ENCODE results near the gene COLEC11.
"Not testable (repeated sequence)": the region's sequence is repeated elsewhere in the genome, so short reads cannot be mapped to it uniquely, and the experiment has no call there.

The COLEC11 gene

DNA sequence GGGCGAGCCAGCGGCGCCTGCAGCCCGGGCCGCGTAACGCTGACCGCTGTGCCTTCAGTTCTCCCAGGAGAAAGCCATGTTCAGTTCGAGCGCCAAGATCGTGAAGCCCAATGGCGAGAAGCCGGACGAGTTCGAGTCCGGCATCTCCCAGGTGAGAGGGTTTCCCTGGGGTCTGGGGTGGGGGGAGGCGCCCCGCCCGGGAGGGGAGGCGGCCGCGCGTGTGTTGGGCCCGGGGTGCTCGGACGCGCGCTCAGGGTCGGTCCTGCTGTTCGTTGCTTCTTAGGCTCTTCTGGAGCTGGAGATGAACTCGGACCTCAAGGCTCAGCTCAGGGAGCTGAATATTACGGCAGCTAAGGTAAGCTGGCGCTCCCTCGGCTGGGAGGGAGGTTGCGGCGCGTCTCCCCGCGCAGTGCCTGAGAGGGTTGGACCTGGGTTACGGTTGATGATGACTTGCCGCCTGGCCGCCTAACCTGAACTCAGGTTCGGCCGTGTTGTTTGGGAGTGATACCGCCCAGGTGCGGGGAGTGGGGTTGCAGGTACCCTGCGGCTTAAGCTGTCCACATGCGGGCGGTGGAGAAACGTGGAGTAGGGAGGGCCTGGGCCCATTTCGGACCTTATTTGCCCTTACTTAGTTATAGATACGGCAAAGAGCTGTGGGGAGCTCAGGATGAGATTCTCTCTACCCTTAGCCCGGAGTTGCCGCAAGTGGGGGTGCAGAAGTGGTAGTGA is 19.2 kb upstream of the COLEC11 start:
- H3K4me3 ChIP-seq (replicated peaks; ENCODE audit: low read depth, low read length): peak overlapping the region; percentile 80
- no peak for DNase-seq (ENCODE audit: low read depth)
- TF ChIP-seq CTCF (IDR thresholded peaks at IDR 0.05; ENCODE audit: low read length, missing control alignments): no peak

DNA sequence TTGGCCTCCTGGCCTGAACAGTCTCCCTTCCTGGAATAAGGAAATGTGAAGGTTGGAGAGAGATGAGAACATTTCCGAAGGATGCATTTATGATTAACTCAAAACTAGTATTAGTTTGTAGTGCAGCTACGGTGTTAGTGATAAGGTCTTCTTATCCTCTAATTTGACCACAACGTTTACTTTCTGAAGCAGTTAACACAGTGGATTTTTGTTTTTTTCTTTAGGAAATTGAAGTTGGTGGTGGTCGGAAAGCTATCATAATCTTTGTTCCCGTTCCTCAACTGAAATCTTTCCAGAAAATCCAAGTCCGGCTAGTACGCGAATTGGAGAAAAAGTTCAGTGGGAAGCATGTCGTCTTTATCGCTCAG is 18.7 kb upstream of the COLEC11 start:
- DNase-seq (ENCODE audit: low read depth): not testable (repeated sequence)
- H3K4me3 ChIP-seq (replicated peaks; ENCODE audit: low read depth, low read length): peak overlapping the region; percentile 80

DNA sequence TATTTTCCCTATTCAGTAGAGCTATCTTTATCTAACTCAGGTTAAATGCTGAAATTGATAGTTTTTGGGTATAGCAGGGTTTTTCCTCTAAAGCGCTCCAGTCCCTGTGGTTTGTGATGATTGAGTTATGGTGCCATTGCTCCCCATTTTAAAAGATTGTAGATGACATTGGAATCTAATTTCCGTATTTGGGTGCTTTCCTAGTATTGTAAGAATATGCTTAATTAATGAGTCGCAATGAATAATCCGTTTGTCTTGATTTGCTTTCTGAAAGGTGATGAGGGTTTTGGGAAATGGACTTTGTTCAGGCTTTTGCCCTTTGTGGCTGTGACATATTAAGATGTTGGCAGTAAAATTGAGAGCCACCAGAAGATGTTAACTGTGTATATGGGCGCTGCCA is 15.9 kb upstream of the COLEC11 start:
- peak overlapping the region; percentile 27 for H3K4me3 ChIP-seq (replicated peaks; ENCODE audit: low read depth, low read length)
- no peak for DNase-seq (ENCODE audit: low read depth)

DNA sequence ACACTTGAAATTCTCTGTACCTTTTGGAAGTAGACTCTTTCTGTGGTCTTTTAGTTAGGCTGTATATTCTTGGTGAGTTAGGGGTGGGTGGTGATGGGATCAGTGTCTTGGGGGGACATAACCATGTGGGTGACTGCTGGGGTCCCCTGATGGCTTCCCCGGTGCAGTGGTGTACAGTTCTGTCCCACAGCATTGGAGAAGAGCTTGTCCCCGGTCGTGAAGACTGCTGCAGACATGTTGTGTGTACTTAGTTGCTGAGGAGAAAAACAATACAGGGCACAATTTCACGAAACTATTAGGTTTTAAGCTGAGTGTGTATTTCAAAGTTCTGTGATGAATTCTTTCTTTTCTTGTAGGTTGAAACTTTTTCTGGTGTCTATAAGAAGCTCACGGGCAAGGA is 14.5 kb upstream of the COLEC11 start:
- no peak for DNase-seq (ENCODE audit: low read depth)
- TF ChIP-seq CTCF (IDR thresholded peaks at IDR 0.05; ENCODE audit: low read length, missing control alignments): no peak
- H3K4me3 ChIP-seq (replicated peaks; ENCODE audit: low read depth, low read length): no peak overlapping the region

More for the DNA sequence above, 15.9 kb upstream of the COLEC11 start:
- TF ChIP-seq CTCF (IDR thresholded peaks at IDR 0.05; ENCODE audit: low read length, missing control alignments): no peak

DNA sequence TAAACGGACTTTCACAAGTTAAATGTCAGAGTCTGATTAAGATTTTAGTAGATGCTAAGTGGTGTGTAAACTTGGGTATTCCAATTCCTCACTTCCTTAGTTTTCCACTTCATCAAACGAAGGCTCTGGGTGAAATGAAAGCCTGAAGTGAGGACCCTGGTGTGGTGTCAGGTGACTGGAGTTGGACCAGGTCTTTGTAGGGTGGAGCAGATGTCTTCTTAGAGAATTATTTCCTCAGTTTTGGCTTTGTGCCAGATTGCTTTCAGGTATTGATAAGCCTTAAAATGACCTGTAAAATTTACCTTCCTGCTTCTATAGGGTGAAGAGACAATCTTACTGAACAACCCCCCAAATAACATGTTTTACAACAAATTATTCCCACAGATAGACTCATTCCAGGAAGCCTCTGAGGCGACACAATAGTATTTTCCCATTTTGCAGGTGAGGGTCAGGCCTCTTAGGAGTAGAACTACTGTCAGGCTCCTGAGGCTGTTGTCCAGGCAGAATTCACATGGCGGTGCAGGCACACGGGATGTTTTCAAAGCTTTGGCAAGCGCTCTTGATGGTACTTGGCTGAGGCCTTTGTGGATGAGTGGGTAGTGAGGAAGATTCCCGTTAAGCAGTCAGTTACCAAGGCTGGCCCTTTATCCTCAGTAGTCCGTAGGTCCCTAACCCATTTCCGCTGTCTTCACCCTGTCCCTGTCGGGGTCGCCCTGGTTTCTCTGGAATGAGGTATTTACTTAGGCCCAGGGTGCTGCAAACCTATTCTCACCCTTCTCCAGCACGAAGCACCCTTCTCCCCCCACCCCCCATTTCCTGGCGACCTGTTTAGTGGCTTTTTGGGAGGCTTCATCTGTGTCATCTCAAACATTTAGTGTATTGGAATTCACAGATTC is 13.3 kb upstream of the COLEC11 start:
- no peak for DNase-seq (ENCODE audit: low read depth)
- TF ChIP-seq CTCF (IDR thresholded peaks at IDR 0.05; ENCODE audit: low read length, missing control alignments): no peak

DNA sequence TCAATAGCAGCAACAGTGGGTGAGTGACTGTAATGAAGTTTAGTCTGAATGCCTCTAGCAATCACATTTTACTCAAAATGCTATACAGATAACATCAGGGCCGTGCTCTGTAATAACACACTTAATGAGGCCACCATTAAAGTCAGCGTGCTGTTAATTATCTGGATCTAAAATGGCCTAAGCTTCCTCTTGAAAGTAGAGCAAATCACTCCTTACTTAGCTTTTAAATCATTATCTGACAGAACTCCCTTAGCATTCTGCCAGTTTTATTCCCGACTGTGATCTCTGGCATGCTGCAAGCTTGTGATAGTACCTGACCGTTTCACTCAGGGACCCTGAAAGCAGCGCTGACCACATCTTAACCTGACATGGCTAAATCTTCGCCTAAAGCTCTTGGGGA is 10.8 kb upstream of the COLEC11 start:
- TF ChIP-seq CTCF (IDR thresholded peaks at IDR 0.05; ENCODE audit: low read length, missing control alignments): no peak

More for the DNA sequence above, 13.3 kb upstream of the COLEC11 start:
- H3K4me3 ChIP-seq (replicated peaks; ENCODE audit: low read depth, low read length): no peak overlapping the region

GRCh38 chr2:3584608-3585260 is 10.2 kb upstream of the COLEC11 start:
- no peak for DNase-seq (ENCODE audit: low read depth)
- no peak for TF ChIP-seq CTCF (IDR thresholded peaks at IDR 0.05; ENCODE audit: low read length, missing control alignments)
- H3K4me3 ChIP-seq (replicated peaks; ENCODE audit: low read depth, low read length): no peak overlapping the region

More for the DNA sequence above, 10.8 kb upstream of the COLEC11 start:
- H3K4me3 ChIP-seq (replicated peaks; ENCODE audit: low read depth, low read length): no peak overlapping the region
- no peak for DNase-seq (ENCODE audit: low read depth)
